Astrocyte (in vitro differentiated cells and primary cell): ENCODE measurements around the gene TPM1. TPM values are rescaled to one million over a fixed set of nuclear protein-coding genes. Genes with fewer than 3 reads are reported as not detected.
A peak's percentile ranks its signal among the peaks of the same experiment; 100 is the strongest.

ENCODE experiments used
- DNase-seq: peaks from one replicate; pipeline ENCODE4 v3.0.0-alpha.2; 2010; ENCODE audit warnings: low read depth
- FAIRE-seq: peaks from 2 replicates; lab custom pipeline; 2011; peaks lifted over from hg19 to GRCh38; lab: Jason Lieb, UNC
- H2AFZ ChIP-seq: 2 replicates; pipeline ENCODE4 v1.6.0; 2012; ENCODE audit warnings: low read depth, low read length, inconsistent platforms
- H3K27ac ChIP-seq: 2 replicates; pipeline ENCODE4 v1.5.1; 2011; ENCODE audit warnings: low read depth, low read length, inconsistent platforms
- H3K27me3 ChIP-seq: 2 replicates; pipeline ENCODE4 v1.6.0; 2011; ENCODE audit warnings: low read length, inconsistent platforms; ENCODE audit not compliant: insufficient read depth
- H3K36me3 ChIP-seq: 2 replicates; pipeline ENCODE4 v1.5.1; 2011; ENCODE audit warnings: low read length, inconsistent platforms; ENCODE audit not compliant: insufficient read depth
- H3K4me1 ChIP-seq: 2 replicates; pipeline ENCODE4 v1.5.1; 2011; ENCODE audit warnings: low read length, inconsistent platforms; ENCODE audit not compliant: insufficient read depth
- H3K4me2 ChIP-seq: 2 replicates; pipeline ENCODE4 v1.6.0; 2012; ENCODE audit warnings: low read length, inconsistent platforms
- H3K4me3 ChIP-seq: 2 replicates; pipeline ENCODE4 v1.5.1; 2011; ENCODE audit warnings: low read depth, mild to moderate bottlenecking, low read length, inconsistent platforms; ENCODE audit not compliant: insufficient read depth
- H3K79me2 ChIP-seq: 2 replicates; pipeline ENCODE4 v1.6.0; 2012; ENCODE audit warnings: mild to moderate bottlenecking, low read length, inconsistent platforms; ENCODE audit not compliant: insufficient read depth
- H3K9ac ChIP-seq: 2 replicates; pipeline ENCODE4 v1.6.0; 2012; ENCODE audit warnings: mild to moderate bottlenecking, low read length, inconsistent platforms
- H3K9me3 ChIP-seq: 2 replicates; pipeline ENCODE4 v1.5.1; 2012; ENCODE audit warnings: low read depth, mild to moderate bottlenecking, low read length, inconsistent platforms; ENCODE audit not compliant: insufficient read depth
- H4K20me1 ChIP-seq: 2 replicates; pipeline ENCODE4 v1.6.0; 2012; ENCODE audit warnings: low read length, inconsistent platforms; ENCODE audit not compliant: insufficient read depth
- H3K27ac Mint-ChIP-seq: one replicate; pipeline ENCODE4 v1.8.0; 2021; ENCODE audit warnings: mild to moderate bottlenecking, mixed read lengths; ENCODE audit not compliant: unreplicated experiment
- H3K27me3 Mint-ChIP-seq: one replicate; pipeline ENCODE4 v1.8.0; 2021; ENCODE audit warnings: low read depth, mixed read lengths; ENCODE audit not compliant: unreplicated experiment
- H3K36me3 Mint-ChIP-seq: one replicate; pipeline ENCODE4 v1.8.0; 2021; ENCODE audit warnings: low read depth, mixed read lengths; ENCODE audit not compliant: unreplicated experiment
- H3K4me1 Mint-ChIP-seq: one replicate; pipeline ENCODE4 v1.8.0; 2021; ENCODE audit warnings: low read depth, mixed read lengths; ENCODE audit not compliant: unreplicated experiment
- H3K4me3 Mint-ChIP-seq: one replicate; pipeline ENCODE4 v1.8.0; 2021; ENCODE audit warnings: mild to moderate bottlenecking, moderate library complexity, mixed read lengths; ENCODE audit not compliant: unreplicated experiment
- H3K9me3 Mint-ChIP-seq: one replicate; pipeline ENCODE4 v1.8.0; 2021; ENCODE audit warnings: mild to moderate bottlenecking, mixed read lengths; ENCODE audit not compliant: unreplicated experiment
- CTCF ChIP-seq: IDR thresholded peaks from 2 replicates; pipeline ENCODE4 v1.5.1; 2011; ENCODE audit warnings: low read depth, mild to moderate bottlenecking, inconsistent platforms, low read length, moderate library complexity; ENCODE audit not compliant: insufficient read depth
- EZH2 ChIP-seq: IDR thresholded peaks from 2 replicates; pipeline ENCODE4 v1.6.1; 2012; ENCODE audit warnings: mild to moderate bottlenecking, low read length, inconsistent platforms; ENCODE audit not compliant: insufficient read depth
- total RNA-seq: library from RNA; stranded (reverse); gene quantifications from 2 replicates; pipeline ENCODE4 v1.2.1, GENCODE V29; 2021

The TPM1 gene
- total RNA-seq, 1 donor from 2014 or later, result 2,922 TPM

GRCh38 chr15:63040954-63041353 lies 1.6 kb upstream of the TPM1 start:
- Histone ChIP-seq H3K4me3 (peak overlapping the region; percentile 59), H4K20me1 (peaks cover 33% of the 10 kb centered on the region), H3K27ac (peak overlapping the region; percentile 92), H3K4me1 (peaks cover 23% of the 10 kb centered on the region), H3K9ac (peak overlapping the region; percentile 100), H3K27me3 (no peaks in the 10 kb centered on the region), H3K36me3 (peaks cover 20% of the 10 kb centered on the region), H3K4me2 (peak overlapping the region; percentile 92), H3K79me2 (peaks cover 45% of the 10 kb centered on the region), H2AFZ (no peak overlapping the region), H3K9me3 (peaks cover 6% of the 10 kb centered on the region)
- H3K27me3 Mint-ChIP-seq, result no peaks in the 10 kb centered on the region
- DNase-seq (no peak), FAIRE-seq (no peak)
- peaks cover 25% of the 10 kb centered on the region for H3K36me3 Mint-ChIP-seq
- peaks cover 39% of the 10 kb centered on the region for H3K4me1 Mint-ChIP-seq
- TF ChIP-seq EZH2 (no peak), CTCF (no peak)
- H3K27ac Mint-ChIP-seq, result peak overlapping the region; percentile 97
- no peaks in the 10 kb centered on the region for H3K9me3 Mint-ChIP-seq
- peak overlapping the region; percentile 89 for H3K4me3 Mint-ChIP-seq

- H3K9me3 ChIP-seq, result peaks cover 6% of the 10 kb centered on the region
- H3K36me3 ChIP-seq, result peaks cover 25% of the 10 kb centered on the region
- no peaks in the 10 kb centered on the region for H3K9me3 Mint-ChIP-seq
- peaks cover 26% of the 10 kb centered on the region for H3K4me1 ChIP-seq
- H3K4me3 ChIP-seq, result peak overlapping the region; percentile 59
- H3K27ac ChIP-seq, result peak overlapping the region; percentile 92
- no peaks in the 10 kb centered on the region for H3K27me3 ChIP-seq
- peaks cover 39% of the 10 kb centered on the region for H3K4me1 Mint-ChIP-seq
- peak overlapping the region; percentile 13 for H2AFZ ChIP-seq
- H3K4me3 Mint-ChIP-seq, result peak overlapping the region; percentile 89
- FAIRE-seq, result no peak
- H3K27me3 Mint-ChIP-seq, result no peaks in the 10 kb centered on the region
- DNase-seq, result no peak
- H3K27ac Mint-ChIP-seq, result peak overlapping the region; percentile 97
- peak overlapping the region; percentile 100 for H3K9ac ChIP-seq
- no peak for TF ChIP-seq CTCF
- TF ChIP-seq EZH2, result no peak
- peak overlapping the region; percentile 92 for H3K4me2 ChIP-seq
- peaks cover 38% of the 10 kb centered on the region for H4K20me1 ChIP-seq
- peaks cover 50% of the 10 kb centered on the region for H3K79me2 ChIP-seq
- peaks cover 29% of the 10 kb centered on the region for H3K36me3 Mint-ChIP-seq
These were observed 1.1 kb upstream of the TPM1 start for GRCh38 chr15:63041402-63041973.

- Histone ChIP-seq H3K9ac (peak overlapping the region; percentile 100), H4K20me1 (peaks cover 52% of the 10 kb centered on the region), H3K36me3 (peaks cover 40% of the 10 kb centered on the region), H3K4me2 (peak overlapping the region; percentile 92), H2AFZ (no peak overlapping the region), H3K4me3 (peak overlapping the region; percentile 99), H3K27me3 (no peaks in the 10 kb centered on the region), H3K79me2 (peaks cover 64% of the 10 kb centered on the region), H3K27ac (peak overlapping the region; percentile 92), H3K4me1 (peaks cover 37% of the 10 kb centered on the region), H3K9me3 (peaks cover 6% of the 10 kb centered on the region)
- Mint-ChIP-seq H3K36me3 (peaks cover 36% of the 10 kb centered on the region), H3K9me3 (no peaks in the 10 kb centered on the region), H3K27ac (peak overlapping the region; percentile 99), H3K4me1 (peaks cover 35% of the 10 kb centered on the region), H3K27me3 (no peaks in the 10 kb centered on the region), H3K4me3 (peak overlapping the region; percentile 95)
- no peak for TF ChIP-seq CTCF
- no peak for TF ChIP-seq EZH2
- no peak for DNase-seq
- FAIRE-seq, result no peak
These were observed 359 bp downstream of the TPM1 start for GRCh38 chr15:63042877-63043334.
